Measurements from ENCODE around the gene PLAC8.

The PLAC8 gene

GRCh38 chr4:83109480-83110222 is 4.9 kb downstream of the PLAC8 start:
- TF ChIP-seq, protein P1, sequence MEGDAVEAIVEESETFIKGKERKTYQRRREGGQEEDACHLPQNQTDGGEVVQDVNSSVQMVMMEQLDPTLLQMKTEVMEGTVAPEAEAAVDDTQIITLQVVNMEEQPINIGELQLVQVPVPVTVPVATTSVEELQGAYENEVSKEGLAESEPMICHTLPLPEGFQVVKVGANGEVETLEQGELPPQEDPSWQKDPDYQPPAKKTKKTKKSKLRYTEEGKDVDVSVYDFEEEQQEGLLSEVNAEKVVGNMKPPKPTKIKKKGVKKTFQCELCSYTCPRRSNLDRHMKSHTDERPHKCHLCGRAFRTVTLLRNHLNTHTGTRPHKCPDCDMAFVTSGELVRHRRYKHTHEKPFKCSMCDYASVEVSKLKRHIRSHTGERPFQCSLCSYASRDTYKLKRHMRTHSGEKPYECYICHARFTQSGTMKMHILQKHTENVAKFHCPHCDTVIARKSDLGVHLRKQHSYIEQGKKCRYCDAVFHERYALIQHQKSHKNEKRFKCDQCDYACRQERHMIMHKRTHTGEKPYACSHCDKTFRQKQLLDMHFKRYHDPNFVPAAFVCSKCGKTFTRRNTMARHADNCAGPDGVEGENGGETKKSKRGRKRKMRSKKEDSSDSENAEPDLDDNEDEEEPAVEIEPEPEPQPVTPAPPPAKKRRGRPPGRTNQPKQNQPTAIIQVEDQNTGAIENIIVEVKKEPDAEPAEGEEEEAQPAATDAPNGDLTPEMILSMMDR (conservative IDR thresholded peaks at IDR 0.05; ENCODE audit: control insufficient read depth, insufficient read depth, low read depth, low read length), result no peak
- peak; percentile 14 for DNase-seq (ENCODE audit: low read depth)

DNA sequence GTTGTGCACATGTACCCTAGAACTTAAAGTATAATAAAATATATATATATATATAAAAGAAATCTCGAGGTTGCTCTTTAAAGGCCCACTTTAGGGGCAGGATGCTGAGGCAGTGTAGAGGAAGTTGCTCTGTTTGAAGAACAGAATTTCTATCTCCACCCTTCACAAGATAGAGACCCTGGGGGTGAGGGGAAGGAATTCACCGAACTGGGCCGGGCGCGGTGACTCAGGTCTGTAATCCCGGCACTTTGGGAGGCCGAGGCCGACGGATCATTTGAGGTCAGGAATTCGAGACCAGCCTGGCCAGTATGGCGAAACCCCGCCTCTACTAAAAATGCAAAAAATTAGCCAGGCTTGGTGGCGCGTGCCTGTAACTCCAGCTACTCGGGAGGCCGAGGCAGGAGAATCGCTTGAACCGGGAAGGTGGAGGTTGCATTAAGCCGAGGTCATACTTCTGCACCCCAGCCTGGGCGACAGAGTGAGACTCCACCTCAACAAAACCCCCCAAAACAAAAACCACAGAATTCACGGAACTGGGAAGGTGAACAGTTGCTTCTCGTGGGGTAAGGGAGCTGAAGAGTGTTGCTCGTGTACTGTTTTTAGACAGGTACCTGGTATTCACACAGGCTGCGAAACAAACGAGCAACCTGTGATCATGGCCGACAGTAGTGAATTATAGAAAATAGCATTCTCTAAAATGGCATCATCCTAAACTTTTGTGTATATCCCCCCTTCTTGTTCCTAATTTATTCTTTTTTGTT is 6.2 kb downstream of the PLAC8 start:
- no peak overlapping the region for H3K4me3 ChIP-seq (ENCODE audit: control insufficient read depth, low read depth, low read length)
- no peak for DNase-seq (ENCODE audit: low read depth)
- TF ChIP-seq, protein P1 (conservative IDR thresholded peaks at IDR 0.05; ENCODE audit: control insufficient read depth, insufficient read depth, low read depth, low read length), result no peak

More at GRCh38 chr4:83109480-83110222, 4.9 kb downstream of the PLAC8 start:
- H3K4me3 ChIP-seq (ENCODE audit: control insufficient read depth, low read depth, low read length), result peak overlapping the region; percentile 53

GRCh38 chr4:83107631-83108030 is 6.9 kb downstream of the PLAC8 start:
- no peak overlapping the region for H3K4me3 ChIP-seq (ENCODE audit: control insufficient read depth, low read depth, low read length)
- TF ChIP-seq, protein P1 (conservative IDR thresholded peaks at IDR 0.05; ENCODE audit: control insufficient read depth, insufficient read depth, low read depth, low read length), result no peak
- no peak for DNase-seq (ENCODE audit: low read depth)

DNA sequence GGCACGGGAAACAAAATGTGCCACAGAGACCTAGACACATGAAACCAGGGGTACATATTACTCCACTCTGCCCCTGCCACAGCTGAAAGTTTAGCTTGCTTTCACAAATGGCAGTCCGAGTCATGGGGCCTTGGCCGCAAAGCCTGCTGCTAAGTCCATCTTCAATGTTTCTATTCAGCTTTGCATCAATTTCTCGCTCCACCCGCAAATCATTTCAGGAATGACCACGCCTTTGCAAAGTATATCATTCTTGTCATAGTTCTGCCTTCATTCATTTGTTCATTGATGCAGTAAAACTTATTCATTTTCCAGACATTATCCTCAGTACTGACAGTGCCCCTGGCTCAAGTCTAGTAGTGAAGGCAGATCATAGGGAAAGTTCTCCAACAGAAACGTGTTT is 9.5 kb downstream of the PLAC8 start:
- H3K4me3 ChIP-seq (ENCODE audit: control insufficient read depth, low read depth, low read length), result no peak overlapping the region
- TF ChIP-seq, protein P1 (conservative IDR thresholded peaks at IDR 0.05; ENCODE audit: control insufficient read depth, insufficient read depth, low read depth, low read length), result no peak
- no peak for DNase-seq (ENCODE audit: low read depth)

GRCh38 chr4:83096397-83096796 is 18.1 kb downstream of the PLAC8 start:
- H3K4me3 ChIP-seq (ENCODE audit: control insufficient read depth, low read depth, low read length), result no peak overlapping the region
- DNase-seq (ENCODE audit: low read depth), result no peak
- TF ChIP-seq, protein P1 (conservative IDR thresholded peaks at IDR 0.05; ENCODE audit: control insufficient read depth, insufficient read depth, low read depth, low read length), result no peak

- DNase-seq (ENCODE audit: low read depth), result no peak
- H3K4me3 ChIP-seq (ENCODE audit: control insufficient read depth, low read depth, low read length), result no peak overlapping the region
- TF ChIP-seq, protein P1 (conservative IDR thresholded peaks at IDR 0.05; ENCODE audit: control insufficient read depth, insufficient read depth, low read depth, low read length), result no peak
Measured at GRCh38 chr4:83093060-83093640, 21.4 kb downstream of the PLAC8 start.
